Caco-2 (cell line): ENCODE results near the gene SCUBE1. TPM values are rescaled to one million over a fixed set of nuclear protein-coding genes. Genes with fewer than 3 reads are reported as not detected.

ENCODE experiments used
- BruUV-seq: library from RNA; stranded (reverse); fragments of 400-500 nt; replicated peaks from 2 replicates; lab custom pipeline; 2021; lab: Mats Ljungman, UMichigan
- CTCF ChIA-PET: fragments of 300-600 bp; sonication (Branson Sonifier 250); formaldehyde crosslinking; loops from one replicate; lab custom pipeline; 2022; ENCODE audit warnings: antibody characterized with exemption; lab: Charles Lee
- POLR2A ChIA-PET: fragments of 300-600 bp; sonication (Branson Sonifier 250); formaldehyde crosslinking; loops from one replicate; lab custom pipeline; 2022; ENCODE audit warnings: antibody characterized with exemption; lab: Charles Lee
- DNase-seq, 2 experiments: peaks; one replicate each; pipeline versions ENCODE4 v3.0.0 to v3.0.0-alpha.2; 2020 to 2022
- H3K27me3 ChIP-seq: replicated peaks from 2 replicates; pipeline ENCODE4 v1.6.0; 2011; ENCODE audit warnings: low read length; ENCODE audit not compliant: control insufficient read depth, insufficient read depth
- H3K36me3 ChIP-seq: 2 replicates; pipeline ENCODE4 v1.5.1; 2011; ENCODE audit warnings: low read length; ENCODE audit not compliant: control insufficient read depth, insufficient read depth
- H3K4me1 ChIP-seq: fragments of 250-450 bp; sonication (Bioruptor Pico); 2 replicates; pipeline ENCODE4 v1.5.1; 2020; ENCODE audit warnings: mild to moderate bottlenecking
- H3K4me3 ChIP-seq: 2 replicates; pipeline ENCODE4 v1.5.1; 2011; ENCODE audit warnings: low read depth, mild to moderate bottlenecking, control low read depth, low read length
- H3K9me3 ChIP-seq: fragments of 250-450 bp; sonication (Bioruptor Pico); 2 replicates; pipeline ENCODE4 v1.5.1; 2020; ENCODE audit warnings: mild to moderate bottlenecking, moderate library complexity
- H3K27ac Mint-ChIP-seq: one replicate; pipeline ENCODE4 v1.8.0; 2022; ENCODE audit warnings: mixed read lengths; ENCODE audit not compliant: unreplicated experiment
- H3K27me3 Mint-ChIP-seq: one replicate; pipeline ENCODE4 v1.8.0; 2022; ENCODE audit warnings: mixed read lengths; ENCODE audit not compliant: insufficient read depth, unreplicated experiment
- H3K36me3 Mint-ChIP-seq: one replicate; pipeline ENCODE4 v1.8.0; 2022; ENCODE audit warnings: mild to moderate bottlenecking, mixed read lengths; ENCODE audit not compliant: insufficient read depth, unreplicated experiment
- H3K4me1 Mint-ChIP-seq: one replicate; pipeline ENCODE4 v1.8.0; 2022; ENCODE audit warnings: low read depth, mixed read lengths; ENCODE audit not compliant: unreplicated experiment
- H3K4me3 Mint-ChIP-seq: one replicate; pipeline ENCODE4 v1.8.0; 2022; ENCODE audit warnings: mild to moderate bottlenecking, moderate library complexity, mixed read lengths; ENCODE audit not compliant: unreplicated experiment
- H3K9me3 Mint-ChIP-seq: one replicate; pipeline ENCODE4 v1.8.0; 2022; ENCODE audit warnings: mixed read lengths; ENCODE audit not compliant: unreplicated experiment
- CTCF ChIP-seq, 2 experiments: fragments of 200-600 bp in 1 of 2; IDR thresholded peaks; 1 replicate in 1 of 2; 2 replicates in 1 of 2; pipeline versions ENCODE4 v1.5.1 to v1.8.0; 2011 to 2022; ENCODE audit warnings: antibody characterized with exemption in 1 of 2, control low read depth in 1 of 2, inconsistent platforms in 1 of 2, low read depth in 1 of 2, low read length in 1 of 2, mild to moderate bottlenecking in 1 of 2, moderate library complexity in 1 of 2; ENCODE audit not compliant: insufficient read depth in 1 of 2, severe bottlenecking in 1 of 2, unreplicated experiment in 1 of 2
- intact Hi-C: fragments of 100-400 bp; cut with micrococcal nuclease; formaldehyde crosslinking; loops from one replicate; pipeline ENCODE4 v1.10.0; 2022; ENCODE audit not compliant: unreplicated experiment
- total RNA-seq: library from RNA; stranded (reverse); gene quantifications from 2 replicates; pipeline ENCODE4 v1.2.3, GENCODE V29; 2022

The SCUBE1 gene
- total RNA-seq, 1 experiment from 2014 or later, result not detected

DNA sequence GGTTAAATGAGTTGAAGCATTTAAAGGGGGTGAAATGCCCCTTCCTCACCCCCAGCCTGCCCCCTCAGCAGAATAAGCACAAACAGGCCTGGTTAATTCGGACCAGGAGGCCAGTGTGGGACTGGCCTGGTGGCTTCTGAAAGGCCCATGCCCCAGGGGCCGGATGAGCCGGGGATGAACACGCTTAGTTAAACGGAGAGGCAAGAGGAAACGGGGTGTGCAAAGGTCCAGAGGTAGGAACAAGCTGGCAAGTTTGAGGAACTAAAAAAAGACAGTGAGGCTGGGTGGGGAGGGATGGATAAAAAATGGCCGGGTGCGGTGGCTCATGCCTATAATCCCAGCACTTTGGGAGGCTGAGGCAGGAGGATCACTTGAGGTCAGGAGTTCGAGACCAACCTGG lies 11.5 kb downstream of the SCUBE1 start:
- POLR2A ChIA-PET, result no interaction called here

GRCh38 chr22:43331069-43331451 lies 12.1 kb downstream of the SCUBE1 start:
- no peak overlapping the region for H3K4me3 ChIP-seq
- BruUV-seq, result no TSS peak
- DNase-seq, result no peak
- no peaks in the 10 kb centered on the region for H3K27me3 ChIP-seq
- Mint-ChIP-seq H3K27me3 (peaks cover 3% of the 10 kb centered on the region), H3K4me3 (no peak overlapping the region), H3K4me1 (no peaks in the 10 kb centered on the region), H3K9me3 (no peaks in the 10 kb centered on the region), H3K36me3 (no peaks in the 10 kb centered on the region), H3K27ac (no peak overlapping the region)
- TF ChIP-seq CTCF (IDR thresholded peaks at IDR 0.05; ENCODE audit: insufficient read depth in 1 of 2, low read depth in 1 of 2, low read length in 1 of 2, severe bottlenecking in 1 of 2, unreplicated experiment in 1 of 2), result no peak
- ChIA-PET POLR2A (no interaction called here), CTCF (no interaction called here)
- no peaks in the 10 kb centered on the region for H3K36me3 ChIP-seq
- intact Hi-C loops, result no loop called here
- H3K9me3 ChIP-seq, result no peaks in the 10 kb centered on the region
- no peaks in the 10 kb centered on the region for H3K4me1 ChIP-seq

More for the DNA sequence above, 11.5 kb downstream of the SCUBE1 start:
- H3K36me3 ChIP-seq, result no peaks in the 10 kb centered on the region
- no peaks in the 10 kb centered on the region for H3K4me1 Mint-ChIP-seq
- H3K27ac Mint-ChIP-seq, result no peak overlapping the region
- H3K4me3 ChIP-seq, result no peak overlapping the region
- no peaks in the 10 kb centered on the region for H3K9me3 Mint-ChIP-seq
- H3K4me3 Mint-ChIP-seq, result no peak overlapping the region
- peaks cover 1% of the 10 kb centered on the region for H3K27me3 Mint-ChIP-seq
- TF ChIP-seq CTCF (IDR thresholded peaks at IDR 0.05; ENCODE audit: insufficient read depth in 1 of 2, low read depth in 1 of 2, low read length in 1 of 2, severe bottlenecking in 1 of 2, unreplicated experiment in 1 of 2), result no peak
- CTCF ChIA-PET, result no interaction called here
- H3K36me3 Mint-ChIP-seq, result no peaks in the 10 kb centered on the region
- no peaks in the 10 kb centered on the region for H3K27me3 ChIP-seq
- H3K4me1 ChIP-seq, result no peaks in the 10 kb centered on the region
- no TSS peak for BruUV-seq
- intact Hi-C loops, result no loop called here
- no peaks in the 10 kb centered on the region for H3K9me3 ChIP-seq
- no peak for DNase-seq

DNA sequence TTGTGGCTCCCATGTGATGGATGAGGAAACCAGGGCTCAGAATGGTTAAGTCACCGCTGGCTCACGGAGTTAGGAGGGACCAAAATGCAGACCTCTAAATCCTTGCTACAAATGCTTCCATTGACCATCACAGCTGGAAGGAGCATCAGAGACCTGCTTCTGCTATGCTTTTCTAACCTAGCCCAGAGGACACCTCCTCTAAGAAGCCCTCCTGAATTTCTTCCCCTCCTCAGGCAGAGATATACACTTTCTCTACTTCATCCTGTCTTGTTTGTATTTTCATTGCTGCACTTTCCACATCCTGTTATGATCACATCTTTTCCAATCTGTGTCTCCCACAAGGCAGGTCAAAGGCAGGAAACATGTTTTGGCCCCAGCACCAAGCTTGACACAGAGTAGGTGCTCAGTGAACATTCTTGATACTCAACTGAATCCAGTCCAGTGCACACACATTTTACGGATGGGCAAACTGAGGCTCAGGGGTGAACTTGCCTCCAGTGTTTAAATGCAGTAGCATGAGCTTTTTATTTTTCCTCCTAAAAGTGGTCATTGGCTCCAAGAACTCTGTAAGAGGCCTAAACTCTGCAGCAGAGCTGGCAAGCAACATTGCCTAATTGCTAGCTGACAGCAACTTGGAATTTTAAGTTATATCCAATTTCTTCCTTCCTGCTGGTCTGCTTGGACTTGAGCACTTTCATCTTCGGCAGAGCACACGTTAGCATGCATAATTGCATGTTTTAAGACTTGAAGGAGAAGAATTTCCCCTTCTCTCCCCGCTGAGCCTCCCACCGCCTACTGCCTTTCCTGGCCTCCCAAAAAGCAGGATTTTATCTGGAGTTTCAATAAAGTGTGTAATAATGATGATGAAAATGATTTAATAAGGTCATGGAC lies 12.7 kb downstream of the SCUBE1 start:
- no peaks in the 10 kb centered on the region for H3K4me1 Mint-ChIP-seq
- CTCF ChIA-PET, result no interaction called here

More for the DNA sequence above, 12.7 kb downstream of the SCUBE1 start:
- BruUV-seq, result no TSS peak
- Histone ChIP-seq H3K9me3 (no peaks in the 10 kb centered on the region), H3K4me1 (no peaks in the 10 kb centered on the region), H3K4me3 (no peak overlapping the region), H3K36me3 (no peaks in the 10 kb centered on the region), H3K27me3 (no peaks in the 10 kb centered on the region)
- H3K27ac Mint-ChIP-seq, result no peak overlapping the region
- no peak for TF ChIP-seq CTCF (IDR thresholded peaks at IDR 0.05; ENCODE audit: insufficient read depth in 1 of 2, low read depth in 1 of 2, low read length in 1 of 2, severe bottlenecking in 1 of 2, unreplicated experiment in 1 of 2)
- intact Hi-C loops, result no loop called here
- H3K4me3 Mint-ChIP-seq, result no peak overlapping the region
- peaks cover 3% of the 10 kb centered on the region for H3K27me3 Mint-ChIP-seq
- POLR2A ChIA-PET, result no interaction called here
- no peaks in the 10 kb centered on the region for H3K36me3 Mint-ChIP-seq
- no peaks in the 10 kb centered on the region for H3K9me3 Mint-ChIP-seq
- DNase-seq, result no peak
